ENCODE results near the gene MYBBP1A. TPM values are rescaled to one million over a fixed set of nuclear protein-coding genes. Genes with fewer than 3 reads are reported as not detected.

MYBBP1A gene
- total RNA-seq, 2 donors from 2014 or later = 17.6 to 34.9 TPM

GRCh38 chr17:4543557-4544026 lies 11.6 kb downstream of the MYBBP1A start:
- intact Hi-C loops (cut with DNase I) = no loop called here
- peak; percentile 24 for DNase-seq
- no peak for ATAC-seq

GRCh38 chr17:4542726-4543191 lies 12.4 kb downstream of the MYBBP1A start:
- DNase-seq (no peak), ATAC-seq (no peak)
- intact Hi-C loops (cut with DNase I) = no loop called here

DNA sequence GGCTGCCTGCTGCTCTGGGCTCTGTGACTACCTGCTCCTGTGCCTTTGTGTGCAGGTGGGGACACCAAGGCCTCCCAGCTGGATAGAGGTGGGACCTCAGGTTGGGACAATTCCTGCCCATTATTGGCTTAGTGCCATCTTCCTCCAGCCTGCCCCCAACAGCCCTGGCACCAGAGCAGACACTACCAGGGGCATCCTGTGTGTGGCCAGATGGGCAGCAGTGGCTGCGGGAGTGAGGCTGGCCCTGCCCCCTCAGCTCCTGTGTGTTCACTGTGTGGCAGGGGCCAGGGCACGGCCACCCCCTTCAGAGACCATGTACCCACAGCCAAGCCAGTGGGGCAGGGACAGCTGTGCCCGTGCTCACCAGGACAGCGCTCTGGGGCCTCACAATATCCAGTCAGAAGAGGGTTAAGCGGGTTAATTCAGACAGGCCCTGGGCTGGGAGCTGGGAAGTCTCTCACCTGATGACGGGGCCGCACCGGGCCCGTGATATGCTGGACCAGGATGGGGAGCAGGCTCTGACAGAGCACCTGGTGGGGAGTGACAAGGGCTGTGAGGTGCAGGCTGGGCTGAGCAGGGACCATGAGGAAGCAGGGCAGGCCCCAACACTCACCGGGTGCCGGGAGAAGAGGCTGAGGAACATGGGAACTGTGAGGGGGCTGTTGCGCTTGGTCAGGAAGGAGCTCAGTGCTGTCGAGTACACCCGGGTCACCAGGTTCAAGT lies 13.0 kb downstream of the MYBBP1A start:
- ATAC-seq (no peak), DNase-seq (no peak)
- intact Hi-C loops (cut with DNase I) = no loop called here

- DNase-seq (peak; percentile 34), ATAC-seq (no peak)
- intact Hi-C loops (cut with DNase I) = no loop called here
Observed at GRCh38 chr17:4541328-4542002, 13.7 kb downstream of the MYBBP1A start.

- peak in 1 of 2 donors; percentile 8 for ATAC-seq
- intact Hi-C loops (cut with DNase I) = no loop called here
Observed at GRCh38 chr17:4540687-4541327, 14.4 kb downstream of the MYBBP1A start.

GRCh38 chr17:4540224-4540651 lies 14.9 kb downstream of the MYBBP1A start:
- intact Hi-C loops (cut with DNase I) = no loop called here
- DNase-seq (no peak), ATAC-seq (no peak)

More at GRCh38 chr17:4540687-4541327, 14.4 kb downstream of the MYBBP1A start:
- peak; percentile 77 for DNase-seq

GRCh38 chr17:4539576-4540223 lies 15.5 kb downstream of the MYBBP1A start:
- intact Hi-C loops (cut with DNase I) = no loop called here
- ATAC-seq = no peak
- DNase-seq = peak; percentile 24

- intact Hi-C loops (cut with DNase I) = no loop called here
- no peak for DNase-seq
- ATAC-seq = no peak
Observed at GRCh38 chr17:4539025-4539424, 16.2 kb downstream of the MYBBP1A start.

DNA sequence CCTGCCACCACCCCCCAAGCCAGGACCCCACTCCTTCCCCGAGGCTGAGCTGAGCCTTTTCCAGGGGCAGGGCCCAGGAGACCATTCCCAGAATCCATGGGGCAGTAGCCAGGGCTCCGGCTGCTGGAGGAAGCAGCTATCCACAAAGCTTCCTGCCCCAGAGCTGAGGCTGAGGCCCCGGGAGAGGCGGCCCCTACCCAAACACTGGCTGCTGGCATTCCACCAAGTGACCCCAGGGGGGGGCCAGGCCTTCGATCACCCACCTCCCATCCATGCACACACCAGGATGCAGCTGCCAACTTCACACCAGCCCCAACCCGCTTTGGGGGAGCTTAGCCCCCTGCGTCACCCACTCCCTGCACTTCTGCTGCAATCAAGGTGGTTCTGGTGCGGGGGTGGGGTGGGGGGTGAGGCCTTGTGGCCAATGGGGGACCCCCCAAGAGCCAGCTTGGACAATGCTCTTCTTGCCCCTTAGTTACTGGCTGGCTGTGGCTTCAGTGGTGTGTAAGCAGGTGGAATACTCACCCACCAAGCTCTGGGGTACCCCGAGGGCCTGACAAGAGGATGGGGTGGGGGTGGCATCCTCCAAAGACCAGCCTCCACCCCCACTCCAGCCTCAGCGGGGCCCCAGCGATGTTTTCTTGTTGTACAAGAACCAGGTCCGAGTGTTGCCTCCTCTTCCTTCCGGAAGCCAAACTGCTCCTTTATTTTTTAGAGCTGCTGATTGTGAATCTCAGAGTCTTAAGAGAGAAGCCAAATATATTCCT lies 16.8 kb downstream of the MYBBP1A start:
- intact Hi-C loops (cut with DNase I) = no loop called here
- ATAC-seq = no peak
- no peak for DNase-seq

GRCh38 chr17:4537451-4538235 lies 17.5 kb downstream of the MYBBP1A start:
- intact Hi-C loops (cut with DNase I) = no loop called here
- peak; percentile 1 to 15 for ATAC-seq
- no peak for DNase-seq

DNA sequence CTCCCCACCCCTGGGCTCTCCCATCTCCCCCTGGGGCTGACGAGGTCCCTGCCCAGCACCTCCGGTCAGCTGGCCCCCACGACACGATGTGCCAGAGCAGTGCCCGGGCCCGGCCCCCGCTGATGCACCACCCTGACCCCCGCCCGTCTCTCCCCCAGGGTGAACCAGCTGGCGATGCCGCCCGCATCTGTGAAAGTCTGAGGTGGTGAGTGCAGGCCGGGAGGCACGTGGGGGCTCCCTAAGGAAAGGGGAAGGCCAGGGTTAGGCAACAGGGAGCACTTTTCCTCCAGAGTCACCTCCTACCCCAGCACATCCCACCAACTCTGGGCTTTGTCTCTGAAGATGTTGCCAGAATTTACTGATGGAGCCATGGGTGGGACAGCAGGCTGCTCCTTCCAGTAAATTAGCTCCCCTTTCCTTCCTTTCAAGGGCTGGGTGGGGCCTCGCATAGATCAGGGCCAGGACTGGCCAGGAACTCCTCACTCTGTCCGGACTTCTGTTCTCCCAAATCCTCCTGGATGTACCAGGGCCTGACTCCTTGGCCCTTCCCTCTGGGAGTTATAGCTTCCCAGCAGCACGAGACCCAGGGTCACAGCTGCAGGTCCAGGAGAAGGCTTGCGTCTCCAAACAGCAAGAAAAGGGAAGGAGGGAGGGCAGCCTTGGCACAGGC lies 18.3 kb downstream of the MYBBP1A start:
- intact Hi-C loops (cut with DNase I) = no loop called here
- peak; percentile 72 for DNase-seq
- ATAC-seq = peak; percentile 34 to 39

DNA sequence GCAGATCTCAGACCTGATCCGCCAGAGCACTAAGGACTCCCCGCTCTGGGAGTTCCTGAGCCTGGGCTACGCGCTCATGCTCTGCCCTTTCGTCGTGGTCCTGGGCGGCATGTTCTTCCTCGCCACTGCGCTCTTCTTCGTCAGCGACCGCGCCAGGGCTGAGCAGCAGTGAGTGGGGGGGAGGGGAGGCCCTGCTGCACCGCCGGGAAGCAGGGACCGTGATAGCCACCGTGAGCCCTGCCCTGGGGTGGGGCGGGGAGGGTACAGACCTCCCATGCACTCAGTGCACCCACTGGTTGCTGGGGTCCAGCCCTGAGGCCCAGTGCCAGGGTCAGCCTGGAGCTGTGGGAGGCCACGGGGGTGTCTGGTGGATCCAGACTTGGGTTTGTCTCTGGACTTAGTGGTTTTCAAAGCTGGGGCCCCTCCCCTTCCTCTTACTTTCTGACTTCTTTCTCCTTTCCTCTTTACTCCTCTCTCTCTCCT lies 18.9 kb downstream of the MYBBP1A start:
- intact Hi-C loops (cut with DNase I) = no loop called here
- DNase-seq = no peak
- ATAC-seq = peak; percentile 6 to 7

GRCh38 chr17:4535667-4536258 lies 19.4 kb downstream of the MYBBP1A start:
- no peak for DNase-seq
- no peak for ATAC-seq

GRCh38 chr17:4534928-4535666 lies 20.1 kb downstream of the MYBBP1A start:
- intact Hi-C loops (cut with DNase I) = no loop called here
- ATAC-seq = no peak
- DNase-seq = no peak

More at GRCh38 chr17:4535667-4536258, 19.4 kb downstream of the MYBBP1A start:
- intact Hi-C loops (cut with DNase I) = no loop called here

GRCh38 chr17:4534515-4534914 lies 20.7 kb downstream of the MYBBP1A start:
- DNase-seq (no peak), ATAC-seq (peak in 1 of 2 donors; percentile 0)
- intact Hi-C loops (cut with DNase I) = no loop called here

All from left cardiac atrium (tissue), 4 donors.